ENCODE results near the gene ATRNL1.
"Not testable (repeated sequence)": the region's sequence is repeated elsewhere in the genome, so short reads cannot be mapped to it uniquely, and the experiment has no call there.

The ATRNL1 gene

GRCh38 chr10:115173915-115174443, 80.8 kb downstream of the ATRNL1 start:
- H3K4me1 ChIP-seq (ENCODE audit: control insufficient read depth in 2 of 2, insufficient read depth in 1 of 2, low read depth in 1 of 2, low read length in 2 of 2) = no peaks in the 10 kb centered on the region
- H3K9ac ChIP-seq (ENCODE audit: low read depth, low read length, poor library complexity) = no peak overlapping the region
- no peak overlapping the region for H3K23ac ChIP-seq (ENCODE audit: low read depth, low read length, poor library complexity)
- H2BK5ac ChIP-seq (ENCODE audit: low read length) = no peak overlapping the region
- H2BK120ac ChIP-seq (ENCODE audit: low read depth, low read length) = no peak overlapping the region
- no peak for DNase-seq (ENCODE audit: low spot score)
- no peak overlapping the region for H3K4ac ChIP-seq (ENCODE audit: low read length)
- H2BK12ac ChIP-seq (ENCODE audit: low read length) = no peak overlapping the region
- H4K8ac ChIP-seq (ENCODE audit: low read depth, low read length) = no peak overlapping the region
- no peak overlapping the region for H2AK5ac ChIP-seq (ENCODE audit: low read depth, low read length)
- no peak overlapping the region for H2AFZ ChIP-seq (ENCODE audit: low read length)
- H3K4me3 ChIP-seq (ENCODE audit: low read length in 2 of 2) = no peak overlapping the region
- no peaks in the 10 kb centered on the region for H3K9me3 ChIP-seq (replicated peaks in 1 of 2; ENCODE audit: control insufficient read depth in 2 of 2, insufficient read depth in 1 of 2, low read depth in 1 of 2, low read length in 2 of 2)
- no peaks in the 10 kb centered on the region for H3K27me3 ChIP-seq (ENCODE audit: control insufficient read depth in 3 of 3, insufficient read depth in 3 of 3, low read depth in 1 of 3, low read length in 3 of 3)
- no peaks in the 10 kb centered on the region for H3K79me1 ChIP-seq (ENCODE audit: low read depth, low read length)
- H2BK15ac ChIP-seq (ENCODE audit: low read length) = no peak overlapping the region
- no peak overlapping the region for H3K14ac ChIP-seq (ENCODE audit: low read length)
- WGBS, 2 donors (ENCODE audit: extremely low coverage in 2 of 2, insufficient read length in 2 of 2, insufficient replicate concordance in 1 of 2) = no CpG with 5 or more reads among the region's 3 CpGs
- H4K91ac ChIP-seq (ENCODE audit: low read depth, low read length, poor library complexity) = no peak overlapping the region
- no peak overlapping the region for H3K4me2 ChIP-seq (ENCODE audit: insufficient read depth, low read length, poor library complexity, severe bottlenecking)
- H3K36me3 ChIP-seq (replicated peaks in 1 of 2; ENCODE audit: control insufficient read depth in 2 of 2, insufficient read depth in 2 of 2, low read length in 2 of 2) = no peaks in the 10 kb centered on the region
- H3K18ac ChIP-seq (ENCODE audit: low read length) = no peak overlapping the region
- H3K27ac ChIP-seq (replicated peaks; ENCODE audit: low read length) = no peak overlapping the region

- H3K4me3 ChIP-seq (ENCODE audit: low read length in 2 of 2); H3K18ac ChIP-seq (ENCODE audit: low read length); H2BK12ac ChIP-seq (ENCODE audit: low read length); H3K4ac ChIP-seq (ENCODE audit: low read length); H4K91ac ChIP-seq (ENCODE audit: low read depth, low read length, poor library complexity); H2BK120ac ChIP-seq (ENCODE audit: low read depth, low read length); DNase-seq (ENCODE audit: low spot score); H3K79me1 ChIP-seq (ENCODE audit: low read depth, low read length); H2BK5ac ChIP-seq (ENCODE audit: low read length); H3K4me1 ChIP-seq (ENCODE audit: control insufficient read depth in 2 of 2, insufficient read depth in 1 of 2, low read depth in 1 of 2, low read length in 2 of 2); H3K14ac ChIP-seq (ENCODE audit: low read length); H3K36me3 ChIP-seq (replicated peaks in 1 of 2; ENCODE audit: control insufficient read depth in 2 of 2, insufficient read depth in 2 of 2, low read length in 2 of 2); H3K27ac ChIP-seq (replicated peaks; ENCODE audit: low read length); H3K27me3 ChIP-seq (ENCODE audit: control insufficient read depth in 3 of 3, insufficient read depth in 3 of 3, low read depth in 1 of 3, low read length in 3 of 3); H3K4me2 ChIP-seq (ENCODE audit: insufficient read depth, low read length, poor library complexity, severe bottlenecking); H4K8ac ChIP-seq (ENCODE audit: low read depth, low read length); H3K23ac ChIP-seq (ENCODE audit: low read depth, low read length, poor library complexity); H3K9ac ChIP-seq (ENCODE audit: low read depth, low read length, poor library complexity); H3K9me3 ChIP-seq (replicated peaks in 1 of 2; ENCODE audit: control insufficient read depth in 2 of 2, insufficient read depth in 1 of 2, low read depth in 1 of 2, low read length in 2 of 2); H2BK15ac ChIP-seq (ENCODE audit: low read length); H2AFZ ChIP-seq (ENCODE audit: low read length); H2AK5ac ChIP-seq (ENCODE audit: low read depth, low read length): not testable (repeated sequence)
- WGBS, 2 donors (ENCODE audit: extremely low coverage in 2 of 2, insufficient read length in 2 of 2, insufficient replicate concordance in 1 of 2) = no CpG with 5 or more reads among the region's 2 CpGs
Measured at GRCh38 chr10:115207276-115207675, 114.1 kb downstream of the ATRNL1 start.

GRCh38 chr10:115209133-115209532, 116.0 kb downstream of the ATRNL1 start:
- Histone ChIP-seq H2BK120ac (ENCODE audit: low read depth, low read length) (no peak overlapping the region), H3K79me1 (ENCODE audit: low read depth, low read length) (no peaks in the 10 kb centered on the region), H3K36me3 (replicated peaks in 1 of 2; ENCODE audit: control insufficient read depth in 2 of 2, insufficient read depth in 2 of 2, low read length in 2 of 2) (no peaks in the 10 kb centered on the region), H3K4me2 (ENCODE audit: insufficient read depth, low read length, poor library complexity, severe bottlenecking) (no peak overlapping the region), H2AK5ac (ENCODE audit: low read depth, low read length) (no peak overlapping the region), H3K23ac (ENCODE audit: low read depth, low read length, poor library complexity) (no peak overlapping the region), H4K8ac (ENCODE audit: low read depth, low read length) (no peak overlapping the region), H2BK15ac (ENCODE audit: low read length) (no peak overlapping the region), H3K14ac (ENCODE audit: low read length) (no peak overlapping the region), H3K4me1 (ENCODE audit: control insufficient read depth in 2 of 2, insufficient read depth in 1 of 2, low read depth in 1 of 2, low read length in 2 of 2) (no peaks in the 10 kb centered on the region), H3K9ac (ENCODE audit: low read depth, low read length, poor library complexity) (no peak overlapping the region), H3K27me3 (ENCODE audit: control insufficient read depth in 3 of 3, insufficient read depth in 3 of 3, low read depth in 1 of 3, low read length in 3 of 3) (no peaks in the 10 kb centered on the region), H3K9me3 (replicated peaks in 1 of 2; ENCODE audit: control insufficient read depth in 2 of 2, insufficient read depth in 1 of 2, low read depth in 1 of 2, low read length in 2 of 2) (no peaks in the 10 kb centered on the region), H3K4me3 (ENCODE audit: low read length in 2 of 2) (no peak overlapping the region), H3K18ac (ENCODE audit: low read length) (no peak overlapping the region), H4K91ac (ENCODE audit: low read depth, low read length, poor library complexity) (no peak overlapping the region), H2AFZ (ENCODE audit: low read length) (no peak overlapping the region), H3K27ac (replicated peaks; ENCODE audit: low read length) (no peak overlapping the region), H3K4ac (ENCODE audit: low read length) (no peak overlapping the region), H2BK5ac (ENCODE audit: low read length) (no peak overlapping the region), H2BK12ac (ENCODE audit: low read length) (no peak overlapping the region)
- no peak for DNase-seq (ENCODE audit: low spot score)
- no CpG with 5 or more reads among the region's 1 CpG for WGBS, 2 donors (ENCODE audit: extremely low coverage in 2 of 2, insufficient read length in 2 of 2, insufficient replicate concordance in 1 of 2)

GRCh38 chr10:115214829-115215228, 121.7 kb downstream of the ATRNL1 start:
- H2AK5ac ChIP-seq (ENCODE audit: low read depth, low read length) = no peak overlapping the region
- H2AFZ ChIP-seq (ENCODE audit: low read length) = no peak overlapping the region
- no CpG with 5 or more reads among the region's 2 CpGs for WGBS, 2 donors (ENCODE audit: extremely low coverage in 2 of 2, insufficient read length in 2 of 2, insufficient replicate concordance in 1 of 2)

More at GRCh38 chr10:115214829-115215228, 121.7 kb downstream of the ATRNL1 start:
- Histone ChIP-seq H3K79me1 (ENCODE audit: low read depth, low read length) (no peaks in the 10 kb centered on the region), H3K36me3 (replicated peaks in 1 of 2; ENCODE audit: control insufficient read depth in 2 of 2, insufficient read depth in 2 of 2, low read length in 2 of 2) (no peaks in the 10 kb centered on the region), H2BK15ac (ENCODE audit: low read length) (no peak overlapping the region), H3K18ac (ENCODE audit: low read length) (no peak overlapping the region), H3K9ac (ENCODE audit: low read depth, low read length, poor library complexity) (no peak overlapping the region), H3K23ac (ENCODE audit: low read depth, low read length, poor library complexity) (no peak overlapping the region), H2BK12ac (ENCODE audit: low read length) (no peak overlapping the region), H3K4me3 (ENCODE audit: low read length in 2 of 2) (no peak overlapping the region), H4K91ac (ENCODE audit: low read depth, low read length, poor library complexity) (no peak overlapping the region), H3K4me2 (ENCODE audit: insufficient read depth, low read length, poor library complexity, severe bottlenecking) (no peak overlapping the region), H3K14ac (ENCODE audit: low read length) (no peak overlapping the region), H4K8ac (ENCODE audit: low read depth, low read length) (no peak overlapping the region), H3K27me3 (ENCODE audit: control insufficient read depth in 3 of 3, insufficient read depth in 3 of 3, low read depth in 1 of 3, low read length in 3 of 3) (no peaks in the 10 kb centered on the region), H3K4ac (ENCODE audit: low read length) (no peak overlapping the region), H3K9me3 (replicated peaks in 1 of 2; ENCODE audit: control insufficient read depth in 2 of 2, insufficient read depth in 1 of 2, low read depth in 1 of 2, low read length in 2 of 2) (no peaks in the 10 kb centered on the region), H2BK120ac (ENCODE audit: low read depth, low read length) (no peak overlapping the region), H3K27ac (replicated peaks; ENCODE audit: low read length) (no peak overlapping the region), H2BK5ac (ENCODE audit: low read length) (no peak overlapping the region), H3K4me1 (ENCODE audit: control insufficient read depth in 2 of 2, insufficient read depth in 1 of 2, low read depth in 1 of 2, low read length in 2 of 2) (no peaks in the 10 kb centered on the region)
- no peak for DNase-seq (ENCODE audit: low spot score)

All from neuronal stem cell (in vitro differentiated cells).